HepG2 (cell line): ENCODE results near the gene ZNF628. TPM values are rescaled to one million over a fixed set of nuclear protein-coding genes. Genes with fewer than 3 reads are reported as not detected.

Experiments used
- AKNA ChIP-seq: sonication (generic); formaldehyde crosslinking; IDR thresholded peaks from 2 replicates; pipeline ENCODE4 v1.4.0; 2020; ENCODE audit warnings: missing genetic modification reagents, borderline replicate concordance
- ARNT ChIP-seq: fragments of 450-650 bp; IDR thresholded peaks from 2 replicates; pipeline ENCODE4 v1.6.1; 2017
- ASH2L ChIP-seq: fragments of 300-600, 200-600 bp; sonication (generic); IDR thresholded peaks from 2 replicates; pipeline ENCODE4 v1.7.0; 2017; ENCODE audit warnings: low read depth, mild to moderate bottlenecking, moderate library complexity, mixed read lengths, low read length; ENCODE audit not compliant: insufficient read length
- CHD2 ChIP-seq: IDR thresholded peaks from 2 replicates; pipeline ENCODE4 v1.6.1; 2011; ENCODE audit warnings: low read depth, low read length, improper control_type of control experiment
- HNRNPK ChIP-seq: fragments of 200-400 bp; formaldehyde crosslinking; IDR thresholded peaks from 2 replicates; pipeline ENCODE4 v1.6.1; 2018; ENCODE audit warnings: low read length, low read depth, moderate library complexity, mild to moderate bottlenecking; ENCODE audit not compliant: poor library complexity, severe bottlenecking
- KLF9 ChIP-seq: IDR thresholded peaks from 2 replicates; pipeline ENCODE4 v1.6.1; 2016; ENCODE audit warnings: low read depth
- MIXL1 ChIP-seq: IDR thresholded peaks from 2 replicates; pipeline ENCODE4 v1.6.1; 2016
- PATZ1 ChIP-seq: sonication (generic); formaldehyde crosslinking; IDR thresholded peaks from 2 replicates; pipeline ENCODE4 v1.4.0; 2020; ENCODE audit warnings: missing genetic modification reagents
- PAWR ChIP-seq: sonication (generic); formaldehyde crosslinking; IDR thresholded peaks from 2 replicates; pipeline ENCODE4 v1.4.0; 2020; ENCODE audit warnings: missing genetic modification reagents, mild to moderate bottlenecking, borderline replicate concordance
- RFX3 ChIP-seq: IDR thresholded peaks from 2 replicates; pipeline ENCODE4 v1.6.1; 2016; ENCODE audit warnings: missing biosample characterization, missing genetic modification reagents
- SAFB2 ChIP-seq: sonication (generic); formaldehyde crosslinking; IDR thresholded peaks from 2 replicates; pipeline ENCODE4 v1.5.1; 2020; ENCODE audit warnings: missing genetic modification reagents, low read depth, mild to moderate bottlenecking, borderline replicate concordance
- SP5 ChIP-seq: IDR thresholded peaks from 2 replicates; pipeline ENCODE4 v1.6.1; 2016; ENCODE audit warnings: low read depth, borderline replicate concordance
- STAT5B ChIP-seq: sonication (generic); formaldehyde crosslinking; IDR thresholded peaks from 2 replicates; pipeline ENCODE4 v1.4.0; 2020; ENCODE audit warnings: missing genetic modification reagents
- TBX3 ChIP-seq: fragments of 450-650 bp; IDR thresholded peaks from 2 replicates; pipeline ENCODE4 v1.6.1; 2017; ENCODE audit warnings: antibody characterized with exemption, mild to moderate bottlenecking, inconsistent platforms, borderline replicate concordance
- TP53 ChIP-seq: sonication (generic); formaldehyde crosslinking; conservative IDR thresholded peaks from 2 replicates; pipeline ENCODE4 v1.4.0; 2020; ENCODE audit warnings: missing genetic modification reagents
- ZC3H13 ChIP-seq: sonication (generic); formaldehyde crosslinking; IDR thresholded peaks from 2 replicates; pipeline ENCODE4 v1.8.1; 2023; ENCODE audit warnings: mild to moderate bottlenecking, missing genetic modification reagents, moderate library complexity
- ZMYM2 ChIP-seq: sonication (generic); formaldehyde crosslinking; IDR thresholded peaks from 2 replicates; pipeline ENCODE4 v1.8.0; 2022; ENCODE audit warnings: mild to moderate bottlenecking, missing genetic modification reagents
- ZNF205 ChIP-seq: IDR thresholded peaks from 2 replicates; pipeline ENCODE4 v1.6.1; 2018; ENCODE audit warnings: missing biosample characterization, missing genetic modification reagents
- ZNF296 ChIP-seq: sonication (generic); formaldehyde crosslinking; conservative IDR thresholded peaks from 2 replicates; pipeline ENCODE4 v1.5.0; 2020; ENCODE audit warnings: mild to moderate bottlenecking, missing genetic modification reagents
- ZNF598 ChIP-seq: sonication (generic); formaldehyde crosslinking; IDR thresholded peaks from 2 replicates; pipeline ENCODE4 v1.5.1; 2020; ENCODE audit warnings: mild to moderate bottlenecking, missing genetic modification reagents, borderline replicate concordance
- ZNF660 ChIP-seq: sonication (generic); formaldehyde crosslinking; IDR thresholded peaks from 2 replicates; pipeline ENCODE4 v1.5.1; 2020; ENCODE audit warnings: mild to moderate bottlenecking, low read depth, missing genetic modification reagents, borderline replicate concordance
- ZNF678 ChIP-seq: sonication (generic); formaldehyde crosslinking; IDR thresholded peaks from 2 replicates; pipeline ENCODE4 v1.4.0; 2020; ENCODE audit warnings: mild to moderate bottlenecking, missing genetic modification reagents
- ZNF747 ChIP-seq: sonication (generic); formaldehyde crosslinking; IDR thresholded peaks from 2 replicates; pipeline ENCODE4 v1.8.1; 2023; ENCODE audit warnings: missing genetic modification reagents, mild to moderate bottlenecking, borderline replicate concordance
- polyA plus RNA-seq, 8 experiments: library from polyadenylated mRNA; depleted of rRNA in 3 of 8; stranded (reverse) in 7 of 8; unstranded in 1 of 8; fragments of >200 nt; fragmentation: Illumina TruSeq in 4 of 8; extraction: Trizol in 4 of 8; gene quantifications; 2 replicates each; pipeline versions ENCODE4 v1.2.1 to v1.2.3, GENCODE V29; 2011 to 2016; ENCODE audit warnings: low read depth in 4 of 8, missing spikeins in 1 of 8, mixed read lengths in 1 of 8; ENCODE audit not compliant: insufficient read depth in 1 of 8
- total RNA-seq, 5 experiments: library from RNA; depleted of rRNA; stranded (reverse); fragments of >200 nt; fragmentation: Illumina TruSeq; extraction: Trizol; gene quantifications; 2 replicates each; pipeline ENCODE4 v1.2.3, GENCODE V29; 2016; ENCODE audit warnings: low read depth in 1 of 5

ZNF628 gene
- total and polyA plus RNA-seq, 2 of the 13 experiments (the other 11 are each of a cell fraction or from before 2014, with no cell fraction given), result 0.54 to 1.2 TPM

- TF ChIP-seq ZNF660 (CRISPR knock-in tag) (no peak), SP5 (CRISPR knock-in tag) (peak; percentile 67; the same call in 1 of the 2 replicates), ZNF747 (CRISPR knock-in tag) (peak; percentile 59; the same call in 1 of the 2 replicates), ZNF678 (CRISPR knock-in tag) (no peak), PATZ1 (CRISPR knock-in tag) (peak; percentile 56), TBX3 (peak; percentile 73; the same call in 1 of the 2 replicates), ZNF598 (CRISPR knock-in tag) (0 out of 2 replicates have a peak, but pooled peaks have one; percentile 25), KLF9 (peak; percentile 32; the same call in 1 of the 2 replicates), RFX3 (CRISPR knock-in tag) (no peak), ZNF205 (CRISPR knock-in tag) (no peak), ZMYM2 (CRISPR knock-in tag) (peak; percentile 98), TP53 (CRISPR knock-in tag) (0 out of 2 replicates have a peak, but pooled peaks have one; percentile 67), ZC3H13 (CRISPR knock-in tag) (peak; percentile 63), ASH2L (peak; percentile 73), SAFB2 (CRISPR knock-in tag) (no peak), AKNA (no peak), MIXL1 (CRISPR knock-in tag) (peak; percentile 24; the same call in 1 of the 2 replicates), ZNF296 (CRISPR knock-in tag) (no peak), CHD2 (peak; percentile 69; the same call in 1 of the 2 replicates), STAT5B (CRISPR knock-in tag) (0 out of 2 replicates have a peak, but pooled peaks have one; percentile 55), PAWR (CRISPR knock-in tag) (no peak), ARNT (no peak), HNRNPK (no peak)
Measured at GRCh38 chr19:55461259-55461973, 15.0 kb upstream of the ZNF628 start, which contains the start of gene ISOC2 (continued).
